HCT116 (cell line): ENCODE data around the gene ATP8A2. TPM values are rescaled to one million over a fixed set of nuclear protein-coding genes. Genes with fewer than 3 reads are reported as not detected.

ENCODE experiments used
- ATAC-seq: fragments of 200-7000 bp; cut with Tn5 transposase; 2 replicates; pipeline ENCODE4 v1.9.1; 2020; ENCODE audit warnings: mild to moderate bottlenecking, moderate library complexity
- BruUV-seq: library from RNA; stranded (reverse); fragments of 400-500 nt; replicated peaks from 2 replicates; lab custom pipeline; 2021; lab: Mats Ljungman, UMichigan
- CTCF ChIA-PET: fragments of 300-600 bp; sonication (Branson Sonifier 250); formaldehyde crosslinking; loops from one replicate; lab custom pipeline; 2021; ENCODE audit warnings: antibody characterized with exemption; lab: Charles Lee
- POLR2A ChIA-PET: fragments of 300-600, 350-600 bp; sonication (Branson Sonifier 250); formaldehyde crosslinking; loops from one replicate; lab custom pipeline; 2021; ENCODE audit warnings: antibody characterized with exemption; lab: Charles Lee
- RAD21 ChIA-PET, 2 experiments: fragments of 300-600 bp; sonication (Branson Sonifier 250); formaldehyde crosslinking; loops; one replicate each; lab custom pipeline; 2023; ENCODE audit warnings: low total read pairs in 2 of 2; ENCODE audit not compliant: uncharacterized antibody in 2 of 2, unreplicated experiment in 2 of 2, low non-redundant PET in 1 of 2; lab: Charles Lee
- DNase-seq: peaks from one replicate; pipeline ENCODE4 v3.0.0-alpha.2; 2010; ENCODE audit warnings: low read depth, low spot score
- H2AFZ ChIP-seq: fragments of 200-600 bp; shearing (Covaris generic), sonication (generic); 2 replicates; pipeline ENCODE4 v1.6.1; 2017; ENCODE audit warnings: low read depth, mixed run types, mixed read lengths, antibody characterized with exemption, low read length; ENCODE audit not compliant: poor library complexity, severe bottlenecking
- H3K27ac ChIP-seq: 2 replicates; pipeline ENCODE4 v1.5.1; 2012; ENCODE audit warnings: low read depth, low read length
- H3K27me3 ChIP-seq: fragments of 200-600 bp; sonication (generic); 2 replicates; pipeline ENCODE4 v1.6.1; 2016; ENCODE audit warnings: mixed run types, low read length, mixed read lengths; ENCODE audit not compliant: insufficient read depth
- H3K36me3 ChIP-seq, 2 experiments: fragments of 200-500 bp in 1 of 2; fragments of 200-600 bp in 1 of 2; sonication (Bioruptor generic) in 1 of 2; sonication (generic) in 1 of 2; 2 replicates each; pipeline versions ENCODE4 v1.5.1 to v1.6.1; 2014 to 2016; ENCODE audit warnings: low read length in 2 of 2, inconsistent platforms in 1 of 2, mixed read lengths in 1 of 2, mixed run types in 1 of 2; ENCODE audit not compliant: insufficient read depth in 2 of 2, control insufficient read depth in 1 of 2
- H3K4me1 ChIP-seq, 2 experiments: fragments of 200-600 bp in 1 of 2; sonication (generic) in 1 of 2; 2 replicates each; pipeline versions ENCODE4 v1.5.1 to v1.6.1; 2012 to 2017; ENCODE audit warnings: low read length in 2 of 2, inconsistent platforms in 1 of 2, mild to moderate bottlenecking in 1 of 2, mixed read lengths in 1 of 2, mixed run types in 1 of 2, moderate library complexity in 1 of 2; ENCODE audit not compliant: insufficient read depth in 2 of 2, control insufficient read depth in 1 of 2
- H3K4me2 ChIP-seq: fragments of 200-600 bp; sonication (generic); 2 replicates; pipeline ENCODE4 v1.6.1; 2017; ENCODE audit warnings: mixed run types, low read length, mixed read lengths
- H3K4me3 ChIP-seq, 2 experiments: fragments of 200-600 bp in 1 of 2; sonication (generic) in 1 of 2; replicated peaks in 1 of 2; 2 replicates each; pipeline ENCODE4 v1.5.1; 2011 to 2016; ENCODE audit warnings: low read length in 2 of 2, control low read depth in 1 of 2, low read depth in 1 of 2, mild to moderate bottlenecking in 1 of 2, mixed read lengths in 1 of 2, mixed run types in 1 of 2
- H3K79me2 ChIP-seq: fragments of 200-600 bp; sonication (generic); 2 replicates; pipeline ENCODE4 v1.6.1; 2017; ENCODE audit warnings: mild to moderate bottlenecking, mixed run types, low read length, moderate library complexity, mixed read lengths; ENCODE audit not compliant: insufficient read depth
- H3K9ac ChIP-seq: fragments of 200-600 bp; sonication (generic); 2 replicates; pipeline ENCODE4 v1.6.1; 2016; ENCODE audit warnings: low read length, mixed read lengths
- H3K9me2 ChIP-seq: fragments of 200-600 bp; sonication (generic), shearing (Covaris generic); 2 replicates; pipeline ENCODE4 v1.6.1; 2017; ENCODE audit warnings: mixed run types, mild to moderate bottlenecking, moderate library complexity; ENCODE audit not compliant: insufficient read depth
- H3K9me3 ChIP-seq, 2 experiments: fragments of 200-500 bp in 1 of 2; fragments of 200-600 bp in 1 of 2; sonication (Bioruptor generic) in 1 of 2; sonication (generic) in 1 of 2; 2 replicates each; pipeline ENCODE4 v1.6.1; 2014 to 2017; ENCODE audit warnings: low read length in 2 of 2, mixed read lengths in 2 of 2, inconsistent platforms in 1 of 2, low read depth in 1 of 2, mild to moderate bottlenecking in 1 of 2, mixed run types in 1 of 2, moderate library complexity in 1 of 2; ENCODE audit not compliant: control insufficient read depth in 1 of 2, insufficient read depth in 1 of 2
- H4K20me1 ChIP-seq: fragments of 200-600 bp; sonication (generic), shearing (Covaris generic); 2 replicates; pipeline ENCODE4 v1.6.1; 2017; ENCODE audit warnings: mixed run types, mild to moderate bottlenecking, moderate library complexity; ENCODE audit not compliant: insufficient read depth
- CBX3 ChIP-seq: IDR thresholded peaks from 2 replicates; pipeline ENCODE4 v1.6.1; 2012; ENCODE audit warnings: low read depth
- CEBPB ChIP-seq: IDR thresholded peaks from 2 replicates; pipeline ENCODE4 v1.6.1; 2012; ENCODE audit warnings: low read depth
- EGR1 ChIP-seq: IDR thresholded peaks from 2 replicates; pipeline ENCODE4 v1.6.1; 2012; ENCODE audit warnings: low read depth
- ELF1 ChIP-seq: IDR thresholded peaks from 2 replicates; pipeline ENCODE4 v1.6.1; 2012; ENCODE audit warnings: low read depth, borderline replicate concordance
- JUND ChIP-seq: IDR thresholded peaks from 2 replicates; pipeline ENCODE4 v1.6.1; 2012
- POLR2AphosphoS5 ChIP-seq: IDR thresholded peaks from 2 replicates; pipeline ENCODE4 v1.6.1; 2011; ENCODE audit warnings: mild to moderate bottlenecking, low read depth, low read length, moderate library complexity
- RAD21 ChIP-seq: IDR thresholded peaks from 2 replicates; pipeline ENCODE4 v1.6.1; 2012; ENCODE audit warnings: low read depth, mild to moderate bottlenecking
- TCF7L2 ChIP-seq: IDR thresholded peaks from 2 replicates; pipeline ENCODE4 v1.7.0; 2011; ENCODE audit warnings: borderline replicate concordance, inconsistent platforms; ENCODE audit not compliant: insufficient read depth, insufficient read length; ENCODE audit errors: extremely low read depth
- YY1 ChIP-seq: IDR thresholded peaks from 2 replicates; pipeline ENCODE4 v1.6.1; 2011; ENCODE audit warnings: low read length, low read depth, moderate library complexity, mild to moderate bottlenecking; ENCODE audit not compliant: insufficient replicate concordance; ENCODE audit errors: extremely low read depth
- ZFX ChIP-seq: fragments of 450-650 bp; IDR thresholded peaks from 2 replicates; pipeline ENCODE4 v1.6.1; 2017
- ZNF274 ChIP-seq: fragments of 200-500 bp; sonication (Bioruptor generic); IDR thresholded peaks from 2 replicates; pipeline ENCODE4 v1.6.1; 2014; ENCODE audit warnings: mild to moderate bottlenecking, low read depth, low read length, inconsistent platforms
- intact Hi-C: fragments of 100-400 bp; cut with micrococcal nuclease; formaldehyde crosslinking; loops from 2 replicates; pipeline ENCODE4 v1.10.0; 2022
- total RNA-seq: library from RNA; stranded (reverse); gene quantifications from one replicate; pipeline ENCODE4 v1.2.1, GENCODE V29; 2021; ENCODE audit not compliant: unreplicated experiment
- TF ChIP-seq, protein P1 (sequence below): IDR thresholded peaks from 2 replicates; pipeline ENCODE4 v1.6.1; 2012

ATP8A2 gene
- total RNA-seq, 1 experiment from 2014 or later, result not detected

DNA sequence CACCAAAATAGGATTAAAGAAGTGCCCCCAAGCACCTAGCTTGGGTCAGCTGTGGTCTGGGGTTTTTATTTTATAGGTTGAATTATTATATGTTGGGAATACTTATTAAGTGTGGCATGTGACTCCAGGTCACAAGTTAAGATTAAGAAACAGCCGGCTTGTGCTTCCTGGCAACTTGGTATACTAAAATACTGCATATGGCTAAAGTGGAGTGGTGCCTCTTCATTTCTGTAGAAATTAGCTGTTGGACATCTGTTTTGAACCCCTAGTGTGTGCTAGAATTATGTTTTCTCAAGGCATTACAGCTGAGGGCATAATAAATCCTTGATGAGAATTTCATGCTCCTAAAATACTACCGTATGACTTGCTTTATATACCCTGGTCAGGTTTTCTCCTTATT lies 393.5 kb downstream of the ATP8A2 start:
- H3K27me3 ChIP-seq, result peaks cover 27% of the 10 kb centered on the region
- H3K27ac ChIP-seq, result no peak overlapping the region
- ATAC-seq (no peak), DNase-seq (no peak)
- no peak overlapping the region for H3K9ac ChIP-seq
- no peak overlapping the region for H3K4me3 ChIP-seq
- CTCF ChIA-PET, result no interaction called here
- H3K9me3 ChIP-seq, result no peaks in the 10 kb centered on the region
- POLR2A ChIA-PET, result no interaction called here
- H3K36me3 ChIP-seq, result no peaks in the 10 kb centered on the region
- no peak overlapping the region for H2AFZ ChIP-seq
- no peak overlapping the region for H3K4me2 ChIP-seq
- TF ChIP-seq EGR1, result no peak
- no peak for TF ChIP-seq YY1
- TF ChIP-seq POLR2AphosphoS5, result no peak
- no peak for TF ChIP-seq ZFX
- no peak for TF ChIP-seq ELF1
- no peak for TF ChIP-seq JUND
- RAD21 ChIA-PET, result no interaction called here
- intact Hi-C loops, result no loop called here
- no peaks in the 10 kb centered on the region for H3K9me2 ChIP-seq
- no peaks in the 10 kb centered on the region for H3K79me2 ChIP-seq
- no peaks in the 10 kb centered on the region for H3K4me1 ChIP-seq
- H4K20me1 ChIP-seq, result no peaks in the 10 kb centered on the region
- no TSS peak for BruUV-seq

DNA sequence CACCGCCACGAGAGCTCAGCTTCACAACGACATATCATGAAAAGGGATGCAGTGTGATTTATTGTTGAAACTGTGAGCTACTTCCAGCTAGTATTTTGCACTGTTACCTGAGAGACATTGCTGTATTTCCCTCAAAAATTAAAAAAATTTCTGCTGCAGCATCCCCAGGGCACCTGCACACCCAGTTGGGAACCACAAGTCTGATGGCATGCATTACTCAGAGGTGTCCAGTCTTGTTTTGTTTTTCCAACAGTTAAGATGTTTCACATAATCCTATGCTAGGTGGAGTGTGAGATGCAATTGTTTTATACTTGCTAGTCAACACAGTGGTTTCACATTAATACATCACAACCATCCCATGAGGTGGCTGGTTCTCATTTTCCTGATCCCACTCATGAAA lies 394.8 kb downstream of the ATP8A2 start:
- no peak overlapping the region for H3K4me2 ChIP-seq
- DNase-seq, result no peak
- no peaks in the 10 kb centered on the region for H3K9me2 ChIP-seq
- no peak overlapping the region for H3K4me3 ChIP-seq
- no peak for ATAC-seq
- no peaks in the 10 kb centered on the region for H3K36me3 ChIP-seq
- H3K4me1 ChIP-seq, result no peaks in the 10 kb centered on the region
- no TSS peak for BruUV-seq
- CTCF ChIA-PET, result no interaction called here
- H3K9ac ChIP-seq, result no peak overlapping the region
- no peak overlapping the region for H2AFZ ChIP-seq
- H3K27me3 ChIP-seq, result peaks cover 38% of the 10 kb centered on the region
- TF ChIP-seq RAD21 (no peak), ZNF274 (no peak), EGR1 (no peak), CEBPB (no peak), TCF7L2 (no peak), JUND (no peak), POLR2AphosphoS5 (no peak), YY1 (no peak), CBX3 (no peak)
- TF ChIP-seq, protein P1, sequence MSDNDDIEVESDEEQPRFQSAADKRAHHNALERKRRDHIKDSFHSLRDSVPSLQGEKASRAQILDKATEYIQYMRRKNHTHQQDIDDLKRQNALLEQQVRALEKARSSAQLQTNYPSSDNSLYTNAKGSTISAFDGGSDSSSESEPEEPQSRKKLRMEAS, result no peak
- TF ChIP-seq, all 23 proteins: peak for 0
- H4K20me1 ChIP-seq, result no peaks in the 10 kb centered on the region
- ChIA-PET POLR2A (no interaction called here), RAD21 (no interaction called here)
- no peaks in the 10 kb centered on the region for H3K9me3 ChIP-seq
- no peak overlapping the region for H3K27ac ChIP-seq
- no peaks in the 10 kb centered on the region for H3K79me2 ChIP-seq
- intact Hi-C loops, result no loop called here
